GM19452 (cell line): ENCODE results near the gene ZCCHC9.
"Not testable (repeated sequence)": the region's sequence is repeated elsewhere in the genome, so short reads cannot be mapped to it uniquely, and the experiment has no call there.

Source experiments
- ATAC-seq: cut with Tn5 transposase; IDR thresholded peaks from one replicate; pipeline ENCODE4 v1.9.1; 2021; ENCODE audit not compliant: unreplicated experiment

Gene ZCCHC9

DNA sequence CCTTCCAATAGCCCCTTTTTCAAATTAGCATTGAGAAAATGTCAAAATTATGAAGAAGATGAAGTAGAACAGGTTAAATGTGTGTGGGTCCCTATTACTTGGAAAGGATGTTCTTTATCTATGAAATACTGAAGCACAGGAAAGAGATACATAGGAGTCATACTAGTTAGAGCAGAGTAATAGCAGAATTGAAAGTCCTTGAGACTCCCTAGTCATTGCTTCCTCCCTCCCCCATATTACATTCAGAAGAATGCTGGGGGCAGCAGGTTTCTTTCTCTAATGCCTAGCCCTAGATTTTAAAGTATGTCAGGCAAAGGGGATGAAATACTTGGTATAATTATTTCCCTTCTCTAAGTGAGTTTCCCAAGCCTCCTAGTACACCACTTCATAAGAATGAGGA lies 4.4 kb downstream of the ZCCHC9 start:
- ATAC-seq, result no peak

- ATAC-seq, result no peak
These were observed 7.4 kb downstream of the ZCCHC9 start for GRCh38 chr5:81308836-81309235.

DNA sequence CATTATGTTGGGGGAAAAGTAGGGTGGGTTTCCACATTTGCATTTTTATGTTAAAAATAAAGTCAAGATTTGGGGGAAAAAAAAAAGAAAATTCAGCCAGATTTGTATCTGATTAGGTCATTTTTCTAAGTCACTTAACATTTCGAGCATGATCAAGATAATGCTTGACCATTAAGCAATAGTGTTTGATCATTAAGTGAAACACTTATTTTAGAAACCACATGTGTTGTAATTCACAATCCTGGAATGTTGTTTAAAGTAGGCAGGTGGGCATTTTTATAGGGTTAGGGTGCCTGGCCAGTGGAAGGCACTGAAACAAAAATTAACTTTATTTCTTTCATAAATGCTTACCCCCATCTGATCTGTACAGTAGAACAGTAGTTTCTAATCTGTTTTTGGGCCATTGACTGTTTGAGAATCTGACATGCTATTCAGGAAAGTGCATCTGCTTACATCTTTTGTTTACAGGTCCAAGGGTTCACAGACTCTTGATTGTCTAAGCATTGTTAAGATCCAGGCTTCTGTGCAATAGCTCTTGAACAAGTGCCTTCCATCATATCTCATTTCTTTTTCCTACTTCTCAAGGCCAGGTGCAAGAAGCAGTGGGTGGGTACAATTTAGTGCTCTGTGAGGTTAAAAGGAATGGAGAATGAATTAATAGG lies 9.1 kb downstream of the ZCCHC9 start:
- ATAC-seq, result no peak

GRCh38 chr5:81313278-81313677 lies 11.9 kb downstream of the ZCCHC9 start:
- no peak for ATAC-seq

DNA sequence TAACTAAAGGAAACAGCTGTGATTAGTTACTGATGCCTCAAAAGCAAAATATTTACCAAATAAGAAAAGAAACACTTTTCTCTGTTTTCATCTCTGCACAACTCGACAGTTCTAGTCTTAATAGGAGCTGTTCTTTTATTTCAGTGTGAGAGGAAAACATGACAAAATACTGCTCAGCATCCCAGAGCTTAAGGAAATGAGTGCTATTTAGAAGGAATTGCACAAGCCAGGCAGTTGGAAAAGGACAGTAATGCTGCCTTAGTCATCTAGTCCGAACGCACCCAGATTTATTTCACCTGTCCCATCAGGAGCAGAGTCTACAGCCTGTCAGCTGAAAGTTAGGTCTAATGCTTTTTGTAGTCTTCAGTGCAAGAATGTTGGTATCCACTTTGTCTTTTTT lies 12.3 kb downstream of the ZCCHC9 start:
- ATAC-seq, result no peak

DNA sequence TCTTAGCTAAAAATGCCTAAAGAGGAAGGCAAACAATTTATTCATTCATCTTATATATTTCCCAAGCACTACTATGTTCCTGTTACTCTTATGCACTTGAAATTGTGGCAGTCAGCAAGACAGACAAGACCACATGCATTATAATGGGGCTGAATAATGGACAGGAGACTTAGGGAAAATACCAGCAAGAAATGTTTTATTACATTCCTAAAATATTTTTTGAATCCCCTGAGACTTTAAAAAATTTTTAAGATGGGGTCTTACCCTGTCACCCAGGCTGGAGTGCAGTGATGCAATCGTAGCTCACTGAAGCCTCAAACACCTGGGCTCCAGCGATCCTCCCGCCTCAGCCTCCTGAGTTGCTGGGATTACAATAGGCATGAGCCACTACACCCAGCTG lies 13.2 kb downstream of the ZCCHC9 start:
- no peak for ATAC-seq

- ATAC-seq, result no peak
These were observed 13.9 kb downstream of the ZCCHC9 start for GRCh38 chr5:81315336-81315735.

DNA sequence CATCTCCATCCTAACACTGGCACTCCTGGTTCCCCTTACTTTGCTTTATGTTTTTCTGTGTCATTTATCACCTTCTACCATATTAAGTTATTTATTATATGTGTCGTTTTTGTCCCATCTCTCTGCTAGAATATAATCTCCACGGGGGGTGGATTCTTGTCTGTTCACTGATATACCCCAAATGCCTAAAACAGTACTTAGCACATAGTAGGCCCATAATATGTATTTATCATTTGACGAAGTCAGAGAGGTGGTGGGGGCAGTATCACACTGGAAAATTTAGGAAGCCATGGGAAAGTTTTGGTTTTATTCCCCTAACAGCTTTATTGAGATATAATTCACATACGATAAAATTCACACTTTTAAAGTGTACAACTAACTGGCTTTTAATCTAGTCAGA lies 14.4 kb downstream of the ZCCHC9 start:
- ATAC-seq, result no peak

DNA sequence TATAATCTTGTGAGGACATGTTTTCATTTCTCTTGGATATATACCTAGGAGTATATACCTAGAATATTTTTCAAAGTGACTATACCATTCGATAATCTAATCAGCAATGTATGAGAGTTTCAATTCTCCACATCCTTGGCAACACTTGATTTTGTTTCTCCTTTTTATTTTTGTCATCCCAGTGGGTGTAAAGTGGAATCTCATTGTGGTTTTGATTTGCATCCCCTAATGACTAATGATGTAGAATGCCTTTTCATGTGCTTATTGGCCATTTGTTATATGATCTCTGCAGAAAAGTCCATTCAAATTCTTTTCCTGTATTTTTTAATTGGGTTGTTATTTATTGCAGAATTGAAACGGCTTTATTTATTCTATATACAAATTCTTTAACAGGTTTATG lies 15.2 kb downstream of the ZCCHC9 start:
- no peak for ATAC-seq

- ATAC-seq, result no peak
These were observed 16.1 kb downstream of the ZCCHC9 start for GRCh38 chr5:81317536-81317935.

DNA sequence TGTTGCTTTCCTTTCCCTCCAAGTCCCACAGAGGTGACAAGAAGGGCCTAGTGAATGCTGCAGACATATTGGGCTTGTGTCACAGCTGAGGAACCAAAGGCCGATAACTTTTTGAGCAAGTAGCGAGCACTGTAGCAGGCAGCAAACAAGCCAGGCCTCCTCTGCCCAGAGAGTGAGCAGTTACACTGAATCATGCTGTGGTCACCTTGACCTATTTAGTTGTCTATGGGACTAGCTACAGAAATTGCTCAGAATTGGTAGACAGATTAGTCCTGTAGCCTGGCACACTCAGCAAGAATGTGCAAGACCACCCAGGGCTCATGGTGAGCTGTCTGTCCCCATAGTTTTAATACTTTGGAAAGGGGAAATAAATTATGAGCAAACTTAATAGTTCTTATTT lies 25.2 kb downstream of the ZCCHC9 start:
- ATAC-seq, result no peak

DNA sequence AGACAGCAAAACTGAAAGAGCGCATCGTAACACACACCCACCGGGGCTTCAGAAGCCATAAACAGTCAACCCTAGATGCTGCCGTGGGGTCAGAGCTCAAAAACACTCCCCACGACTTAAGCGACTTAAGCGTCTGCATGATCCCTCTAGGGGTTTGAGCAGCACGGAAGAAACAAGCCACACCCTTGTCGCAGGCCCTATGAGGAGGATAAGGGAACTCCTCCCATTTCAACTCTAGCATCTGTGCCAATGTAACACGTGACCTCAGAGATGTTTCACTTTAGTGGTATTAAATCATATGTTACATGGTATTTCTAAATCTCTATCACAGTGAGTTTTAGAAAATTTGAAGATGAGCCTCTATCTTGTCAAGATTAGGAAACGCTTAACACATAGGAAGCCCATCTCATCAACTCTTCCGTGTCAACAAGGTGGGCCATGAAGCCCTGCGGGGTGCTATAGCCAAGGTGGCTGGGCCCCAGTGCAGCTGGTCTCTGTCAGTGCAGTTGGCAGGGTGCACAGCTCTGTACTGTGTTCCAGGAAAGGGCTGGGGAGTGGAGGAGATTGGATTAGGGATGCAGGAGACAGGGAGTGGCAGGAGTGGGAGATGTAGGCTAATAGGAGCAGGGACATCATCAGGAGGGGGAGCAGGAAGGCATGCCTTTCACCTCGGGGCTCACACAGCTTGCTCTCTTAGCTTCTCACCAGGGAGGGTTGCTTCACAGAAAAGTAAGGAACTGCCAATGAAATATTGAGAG lies 33.1 kb downstream of the ZCCHC9 start:
- no peak for ATAC-seq

GRCh38 chr5:81335946-81336345 lies 34.6 kb downstream of the ZCCHC9 start:
- no peak for ATAC-seq

DNA sequence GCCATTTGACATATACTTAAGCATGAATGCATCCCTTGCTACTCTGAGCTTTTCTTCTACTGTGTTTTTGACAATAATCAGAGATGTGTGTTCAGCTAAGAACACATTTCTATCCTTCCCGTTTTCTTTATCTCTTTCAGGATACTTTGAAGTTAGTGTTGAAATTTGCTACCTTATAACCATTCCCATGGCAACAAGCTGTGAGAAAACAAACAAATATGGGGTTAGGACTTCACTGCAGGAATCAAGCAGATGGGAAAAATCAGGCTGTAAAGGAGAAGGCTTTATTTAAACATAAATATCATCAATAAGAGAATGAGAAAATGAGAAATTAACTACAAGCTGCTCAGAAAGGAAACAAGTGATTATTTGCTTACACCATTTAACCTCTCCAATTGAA lies 35.2 kb downstream of the ZCCHC9 start:
- no peak for ATAC-seq

GRCh38 chr5:81337803-81338202 lies 36.4 kb downstream of the ZCCHC9 start:
- no peak for ATAC-seq

DNA sequence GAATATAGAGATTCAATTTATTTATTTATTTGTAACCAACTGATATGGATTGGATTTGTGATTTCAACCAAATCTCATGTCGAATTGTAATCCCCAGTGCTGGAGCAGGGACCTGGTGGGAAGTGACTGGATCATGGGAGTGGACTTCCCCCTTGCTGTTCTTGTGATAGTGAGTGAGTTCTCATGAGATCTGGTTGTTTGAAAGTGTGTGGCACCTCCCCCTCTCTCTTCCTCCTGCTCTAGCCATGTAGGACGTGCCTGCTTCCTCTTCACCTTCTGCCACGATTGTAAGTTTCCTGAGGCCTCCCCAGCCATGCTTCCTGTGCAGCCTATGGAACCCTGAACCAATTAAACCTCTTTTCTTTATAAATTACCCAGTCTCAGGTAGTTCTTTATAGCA lies 36.8 kb downstream of the ZCCHC9 start:
- not testable (repeated sequence) for ATAC-seq

- no peak for ATAC-seq
These were observed 43.3 kb downstream of the ZCCHC9 start for GRCh38 chr5:81344736-81345135.

DNA sequence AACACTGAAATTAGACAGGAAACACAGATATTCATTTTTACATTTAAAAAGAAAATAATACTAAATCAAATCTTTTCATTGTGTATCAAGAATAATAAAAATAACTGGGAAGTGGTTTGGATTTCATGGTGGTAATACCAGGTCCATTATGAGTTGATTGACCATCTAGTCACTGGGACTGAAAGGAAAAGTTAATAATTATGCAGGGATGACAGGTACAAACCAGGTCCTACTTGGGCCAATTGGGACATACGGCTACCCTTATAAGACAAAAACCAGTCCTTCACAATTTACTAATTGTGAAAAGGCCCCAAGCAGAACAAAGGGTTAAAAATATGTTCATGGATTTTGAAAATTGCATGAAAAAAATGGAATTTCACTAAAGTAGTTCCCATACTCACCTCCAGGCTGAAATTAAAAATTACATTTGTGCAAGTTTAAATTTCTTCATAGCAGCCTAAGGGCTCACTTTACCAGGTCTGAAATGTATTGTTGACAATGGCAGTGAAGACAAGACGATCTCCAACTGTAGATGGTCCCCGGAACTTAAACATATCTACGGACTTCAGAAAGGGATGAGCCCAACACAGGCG lies 44.1 kb downstream of the ZCCHC9 start:
- no peak for ATAC-seq

GRCh38 chr5:81349161-81349560 lies 47.8 kb downstream of the ZCCHC9 start:
- no peak for ATAC-seq

DNA sequence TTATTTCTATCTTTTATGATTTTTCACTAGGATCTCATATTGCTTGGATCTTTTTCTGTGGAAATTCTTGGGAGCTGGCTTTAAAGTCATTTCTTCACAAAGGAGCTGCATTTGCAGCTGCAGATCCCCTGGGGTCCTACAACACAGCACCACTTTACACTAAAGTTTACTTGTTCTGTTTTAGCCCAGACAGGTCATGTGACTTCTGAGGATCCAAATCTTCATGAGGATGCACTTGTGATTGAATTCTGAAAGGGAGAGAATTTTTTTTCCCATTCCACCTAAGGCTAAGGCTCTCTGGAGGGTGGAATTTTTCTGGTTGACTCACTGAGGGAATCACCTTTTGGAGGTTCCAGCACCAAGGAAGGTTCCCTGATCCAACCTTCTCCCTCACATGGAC lies 49.1 kb downstream of the ZCCHC9 start:
- no peak for ATAC-seq

- no peak for ATAC-seq
These were observed 51.8 kb downstream of the ZCCHC9 start for GRCh38 chr5:81353189-81353588.

DNA sequence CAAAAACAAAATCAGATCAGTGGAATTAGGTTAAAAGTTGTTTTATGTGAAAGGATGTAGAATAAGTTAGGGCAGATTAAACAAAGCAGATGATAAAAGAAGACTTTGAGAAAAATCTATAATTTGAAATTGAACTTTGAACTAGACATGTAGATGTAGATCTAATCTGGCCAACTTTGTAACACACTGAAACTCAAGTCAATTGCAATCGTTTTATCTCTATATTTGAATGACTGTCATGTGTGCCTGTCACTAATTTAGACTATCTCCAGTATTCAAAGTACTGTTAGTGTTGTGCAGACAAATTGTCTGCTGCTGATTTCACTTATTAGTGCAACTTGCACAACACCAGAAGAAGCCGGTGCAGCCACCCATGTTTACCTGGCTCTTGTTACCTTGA lies 52.7 kb downstream of the ZCCHC9 start:
- ATAC-seq, result no peak
